Stimulated activated CD4-positive, alpha-beta T cell treated with anti-CD3 and anti-CD28 coated beads, Interleukin-2, amount 100 ng/mL, for 4 hours (primary cell): ENCODE measurements around the gene LARGE1.

Experiments
- DNase-seq: peaks from one replicate; pipeline ENCODE4 v3.0.0-alpha.2; 2020; ENCODE audit warnings: low read depth

Gene LARGE1

GRCh38 chr22:33561149-33561807, 359.0 kb downstream of the LARGE1 start:
- DNase-seq: no peak

- DNase-seq: no peak
Observed at GRCh38 chr22:33557836-33558235, 362.4 kb downstream of the LARGE1 start.

- DNase-seq: no peak
Observed at GRCh38 chr22:33555814-33556522, 364.3 kb downstream of the LARGE1 start.

- DNase-seq: no peak
Observed at GRCh38 chr22:33553493-33553892, 366.8 kb downstream of the LARGE1 start.

GRCh38 chr22:33544707-33545106, 375.6 kb downstream of the LARGE1 start:
- no peak for DNase-seq

- DNase-seq: no peak
Observed at GRCh38 chr22:33542722-33543121, 377.6 kb downstream of the LARGE1 start.

GRCh38 chr22:33542153-33542552, 378.1 kb downstream of the LARGE1 start:
- DNase-seq: no peak

GRCh38 chr22:33539902-33540751, 380.1 kb downstream of the LARGE1 start:
- no peak for DNase-seq

GRCh38 chr22:33539202-33539901, 380.9 kb downstream of the LARGE1 start:
- DNase-seq: no peak

GRCh38 chr22:33538277-33538885, 381.9 kb downstream of the LARGE1 start:
- no peak for DNase-seq

- DNase-seq: no peak
Observed at GRCh38 chr22:33537059-33537458, 383.2 kb downstream of the LARGE1 start.

GRCh38 chr22:33535937-33536875, 384.1 kb downstream of the LARGE1 start:
- DNase-seq: no peak

- no peak for DNase-seq
Observed at GRCh38 chr22:33529424-33530113, 390.7 kb downstream of the LARGE1 start.

- no peak for DNase-seq
Observed at GRCh38 chr22:33528183-33528582, 392.1 kb downstream of the LARGE1 start.

- no peak for DNase-seq
Observed at GRCh38 chr22:33526434-33527107, 393.7 kb downstream of the LARGE1 start.

GRCh38 chr22:33524511-33525260, 395.6 kb downstream of the LARGE1 start:
- DNase-seq: no peak

- DNase-seq: no peak
Observed at GRCh38 chr22:33521879-33522665, 398.2 kb downstream of the LARGE1 start.
